ENCODE measurements around the gene MVK. TPM values are rescaled to one million over a fixed set of nuclear protein-coding genes. Genes with fewer than 3 reads are reported as not detected.

The MVK gene
- total RNA-seq, 2 donors from 2014 or later: 13.4 to 54.1 TPM

GRCh38 chr12:109529691-109530640, 43.6 kb upstream of the MVK start:
- TF ChIP-seq POLR2AphosphoS5 (IDR thresholded peaks at IDR 0.05) (no peak), POLR2A (IDR thresholded peaks at IDR 0.05) (no peak)
- TF ChIP-seq, protein P1, sequence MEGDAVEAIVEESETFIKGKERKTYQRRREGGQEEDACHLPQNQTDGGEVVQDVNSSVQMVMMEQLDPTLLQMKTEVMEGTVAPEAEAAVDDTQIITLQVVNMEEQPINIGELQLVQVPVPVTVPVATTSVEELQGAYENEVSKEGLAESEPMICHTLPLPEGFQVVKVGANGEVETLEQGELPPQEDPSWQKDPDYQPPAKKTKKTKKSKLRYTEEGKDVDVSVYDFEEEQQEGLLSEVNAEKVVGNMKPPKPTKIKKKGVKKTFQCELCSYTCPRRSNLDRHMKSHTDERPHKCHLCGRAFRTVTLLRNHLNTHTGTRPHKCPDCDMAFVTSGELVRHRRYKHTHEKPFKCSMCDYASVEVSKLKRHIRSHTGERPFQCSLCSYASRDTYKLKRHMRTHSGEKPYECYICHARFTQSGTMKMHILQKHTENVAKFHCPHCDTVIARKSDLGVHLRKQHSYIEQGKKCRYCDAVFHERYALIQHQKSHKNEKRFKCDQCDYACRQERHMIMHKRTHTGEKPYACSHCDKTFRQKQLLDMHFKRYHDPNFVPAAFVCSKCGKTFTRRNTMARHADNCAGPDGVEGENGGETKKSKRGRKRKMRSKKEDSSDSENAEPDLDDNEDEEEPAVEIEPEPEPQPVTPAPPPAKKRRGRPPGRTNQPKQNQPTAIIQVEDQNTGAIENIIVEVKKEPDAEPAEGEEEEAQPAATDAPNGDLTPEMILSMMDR (IDR thresholded peaks at IDR 0.05): no peak
- Histone ChIP-seq H3K27ac (no peak overlapping the region), H3K27me3 (replicated peaks; ENCODE audit: insufficient read depth) (no peaks in the 10 kb centered on the region), H3K9me3 (no peaks in the 10 kb centered on the region), H3K36me3 (no peaks in the 10 kb centered on the region), H3K4me1 (replicated peaks) (no peaks in the 10 kb centered on the region), H3K4me3 (no peak overlapping the region)
- WGBS: 54% methylated on average over 19 of the region's 19 CpGs
- intact Hi-C loops (cut with DNase I): no loop called here
- DNase-seq (ENCODE audit: low spot score): no peak

DNA sequence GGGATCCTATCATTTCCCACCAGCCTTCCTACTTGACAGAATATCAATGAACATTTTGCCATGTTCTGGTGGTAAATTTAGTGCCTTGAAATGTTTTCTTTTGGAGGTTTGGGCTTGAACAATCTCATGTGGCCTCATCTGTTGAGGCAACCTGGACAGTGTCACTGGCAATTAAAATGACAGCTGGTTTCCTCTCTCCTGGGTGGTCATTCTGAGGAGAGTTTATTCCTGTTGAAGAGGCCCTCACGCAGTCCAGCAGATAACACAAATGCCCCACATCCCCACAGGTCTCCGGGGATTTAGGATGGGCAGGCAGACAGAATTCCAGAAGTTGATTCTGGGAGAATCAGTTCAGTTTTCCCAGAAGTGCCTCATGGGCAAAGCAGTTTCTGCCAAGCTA, 42.2 kb upstream of the MVK start:
- intact Hi-C loops (cut with DNase I): no loop called here
- Histone ChIP-seq H3K4me1 (replicated peaks) (no peaks in the 10 kb centered on the region), H3K27ac (no peak overlapping the region), H3K36me3 (no peaks in the 10 kb centered on the region), H3K27me3 (replicated peaks; ENCODE audit: insufficient read depth) (no peaks in the 10 kb centered on the region), H3K9me3 (no peaks in the 10 kb centered on the region), H3K4me3 (no peak overlapping the region)
- TF ChIP-seq POLR2A (IDR thresholded peaks at IDR 0.05) (no peak), POLR2AphosphoS5 (IDR thresholded peaks at IDR 0.05) (no peak)
- TF ChIP-seq, protein P1 (IDR thresholded peaks at IDR 0.05): no peak
- DNase-seq (ENCODE audit: low spot score): no peak
- WGBS: 75% methylated on average over 2 of the region's 2 CpGs

DNA sequence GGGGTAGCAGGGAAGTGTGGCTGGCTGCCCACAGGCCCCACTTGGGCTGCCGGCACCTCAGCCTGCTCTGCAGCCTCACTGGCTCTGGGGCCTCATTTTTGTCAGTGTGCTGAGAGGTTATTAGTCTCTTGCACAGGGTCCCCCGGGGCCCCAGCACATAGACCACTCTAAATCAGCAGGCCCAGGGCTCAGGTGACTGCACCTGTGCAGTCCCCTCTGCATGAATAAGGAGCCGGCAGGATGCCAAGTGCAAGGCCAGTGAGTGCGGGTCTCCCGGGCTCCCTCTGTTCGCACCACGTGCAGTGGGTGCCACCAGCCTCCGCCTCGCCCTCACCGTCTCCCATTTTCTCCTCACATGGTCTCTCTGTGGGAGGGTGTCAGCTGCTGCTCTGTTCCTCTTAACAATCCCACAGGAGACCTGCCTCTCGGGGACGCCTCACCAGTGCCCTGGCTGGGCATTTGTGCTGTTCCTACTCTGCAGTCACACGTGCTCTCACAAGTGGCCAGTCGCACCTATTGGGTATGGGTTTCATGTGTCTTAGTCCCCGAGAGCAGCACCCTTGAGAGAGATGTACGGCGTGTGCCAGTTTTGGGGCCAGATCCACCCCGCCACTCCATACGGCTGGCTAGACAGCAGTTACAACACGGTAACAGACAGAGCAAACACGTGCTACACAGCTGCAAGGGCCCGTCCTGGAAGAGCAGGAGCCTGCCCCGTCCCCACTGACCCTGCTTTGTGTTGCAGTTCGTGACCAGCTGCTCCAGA, 40.7 kb upstream of the MVK start:
- no peak for DNase-seq (ENCODE audit: low spot score)
- H3K27ac ChIP-seq: no peak overlapping the region
- no peaks in the 10 kb centered on the region for H3K4me1 ChIP-seq (replicated peaks)
- H3K4me3 ChIP-seq: no peak overlapping the region
- TF ChIP-seq POLR2A (IDR thresholded peaks at IDR 0.05) (no peak), POLR2AphosphoS5 (IDR thresholded peaks at IDR 0.05) (no peak)
- TF ChIP-seq, protein P1 (IDR thresholded peaks at IDR 0.05): no peak
- 81% methylated on average over 24 of the region's 24 CpGs for WGBS
- H3K9me3 ChIP-seq: no peaks in the 10 kb centered on the region
- no peaks in the 10 kb centered on the region for H3K36me3 ChIP-seq
- intact Hi-C loops (cut with DNase I): no loop called here
- no peaks in the 10 kb centered on the region for H3K27me3 ChIP-seq (replicated peaks; ENCODE audit: insufficient read depth)

DNA sequence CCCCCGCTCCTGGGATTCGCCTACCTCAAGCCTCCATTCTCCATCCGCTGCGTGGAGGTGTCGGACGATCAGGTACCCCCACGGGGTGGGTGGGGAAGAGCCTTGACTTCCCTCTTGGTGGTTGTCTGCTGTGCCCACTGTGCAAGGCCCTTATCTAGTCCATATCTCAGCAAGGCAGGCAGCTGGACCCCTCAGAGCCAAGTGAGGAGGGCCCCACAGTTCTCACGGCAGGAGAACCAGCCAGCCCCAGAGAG, 40.2 kb upstream of the MVK start:
- no peaks in the 10 kb centered on the region for H3K4me1 ChIP-seq (replicated peaks)
- H3K36me3 ChIP-seq: no peaks in the 10 kb centered on the region
- no peak overlapping the region for H3K27ac ChIP-seq
- no peaks in the 10 kb centered on the region for H3K27me3 ChIP-seq (replicated peaks; ENCODE audit: insufficient read depth)
- TF ChIP-seq POLR2AphosphoS5 (IDR thresholded peaks at IDR 0.05) (no peak), POLR2A (IDR thresholded peaks at IDR 0.05) (no peak)
- TF ChIP-seq, protein P1 (IDR thresholded peaks at IDR 0.05): no peak
- DNase-seq (ENCODE audit: low spot score): no peak
- H3K4me3 ChIP-seq: no peak overlapping the region
- intact Hi-C loops (cut with DNase I): no loop called here
- WGBS: 94% methylated on average over 8 of the region's 8 CpGs
- H3K9me3 ChIP-seq: no peaks in the 10 kb centered on the region
